Stimulated activated CD4-positive, alpha-beta T cell treated with anti-CD3 and anti-CD28 coated beads, Interleukin-12 subunit alpha, Interleukin-12 subunit beta, amount 100 ng/mL, for 48 hours (primary cell): ENCODE results near the gene SCFD2.
A peak's percentile ranks its signal among the peaks of the same experiment; 100 is the strongest.
"Not testable (repeated sequence)": the region's sequence is repeated elsewhere in the genome, so short reads cannot be mapped to it uniquely, and the experiment has no call there.

Experiments used
- DNase-seq, 3 donors: peaks; one replicate each; pipeline ENCODE4 v3.0.0-alpha.2; 2020; ENCODE audit warnings: low read depth in 2 of 3, low spot score in 1 of 3

SCFD2 gene

GRCh38 chr4:53365486-53366300, at the start of gene SCFD2:
TSS of gene SCFD2 (minus strand) at chr4:53366061.
- peak; percentile 95 to 98 (median 95) for DNase-seq

GRCh38 chr4:53409479-53409878, 43.6 kb upstream of the SCFD2 start:
- not testable (repeated sequence) for DNase-seq

- no peak for DNase-seq
These were observed 14.4 kb upstream of the SCFD2 start for GRCh38 chr4:53380221-53380620.

DNA sequence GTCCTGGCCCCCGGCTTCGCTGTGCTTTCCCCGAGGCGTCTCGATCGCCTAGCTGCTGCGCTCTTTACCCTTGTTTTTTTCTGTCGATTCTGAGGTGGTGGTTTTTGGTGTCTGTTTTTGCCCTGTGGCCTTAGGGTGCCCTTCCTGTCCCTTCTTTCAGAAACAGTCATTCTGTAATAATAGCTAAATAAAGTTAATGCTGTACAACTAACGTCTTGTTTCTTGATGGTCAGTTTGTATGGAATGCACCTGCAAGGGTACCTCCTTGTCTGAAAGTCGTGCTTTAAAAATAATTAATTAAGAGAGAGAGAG, 12.3 kb upstream of the SCFD2 start:
- DNase-seq, result no peak

DNA sequence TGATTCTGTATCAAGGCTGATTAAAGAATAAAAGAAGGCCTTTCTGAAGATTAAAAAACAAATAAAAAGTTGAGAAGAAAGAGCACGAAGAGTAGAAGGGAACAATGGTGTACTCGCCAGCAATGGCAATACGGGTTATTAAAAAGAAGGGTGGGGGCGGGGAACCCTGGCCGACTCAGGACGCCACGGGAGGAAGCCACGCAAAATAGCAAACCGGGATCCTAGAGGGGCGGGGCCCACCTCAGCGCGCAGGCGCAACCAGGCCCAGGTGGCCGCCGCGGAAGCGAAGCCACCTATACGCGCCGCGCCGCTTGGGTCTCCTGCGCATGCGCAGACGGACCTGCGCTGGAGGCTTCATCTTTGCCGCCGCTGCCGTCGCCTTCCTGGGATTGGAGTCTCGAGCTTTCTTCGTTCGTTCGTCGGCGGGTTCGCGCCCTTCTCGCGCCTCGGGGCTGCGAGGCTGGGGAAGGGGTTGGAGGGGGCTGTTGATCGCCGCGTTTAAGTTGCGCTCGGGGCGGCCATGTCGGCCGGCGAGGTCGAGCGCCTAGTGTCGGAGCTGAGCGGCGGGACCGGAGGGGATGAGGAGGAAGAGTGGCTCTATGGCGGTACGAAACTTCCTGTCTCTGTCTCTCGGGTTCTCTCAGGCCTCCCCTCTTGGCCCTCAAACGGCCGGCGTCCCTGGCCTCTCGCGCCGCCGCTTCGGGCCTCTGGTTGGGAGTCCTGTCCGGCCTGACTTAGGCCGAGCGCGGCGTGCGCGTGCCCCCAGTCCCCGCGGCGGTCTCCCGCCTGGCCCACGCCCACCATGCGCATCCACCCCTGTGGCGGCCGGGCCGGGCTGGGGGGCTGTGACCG, 11.7 kb upstream of the SCFD2 start, which contains the start of gene FIP1L1:
Gene FIP1L1, plus strand, starts transcription at position 323 of the 852 bp plus-strand sequence. Its CDS starts 198 bp downstream, at position 521.
- peak; percentile 91 to 95 (median 93) for DNase-seq

DNA sequence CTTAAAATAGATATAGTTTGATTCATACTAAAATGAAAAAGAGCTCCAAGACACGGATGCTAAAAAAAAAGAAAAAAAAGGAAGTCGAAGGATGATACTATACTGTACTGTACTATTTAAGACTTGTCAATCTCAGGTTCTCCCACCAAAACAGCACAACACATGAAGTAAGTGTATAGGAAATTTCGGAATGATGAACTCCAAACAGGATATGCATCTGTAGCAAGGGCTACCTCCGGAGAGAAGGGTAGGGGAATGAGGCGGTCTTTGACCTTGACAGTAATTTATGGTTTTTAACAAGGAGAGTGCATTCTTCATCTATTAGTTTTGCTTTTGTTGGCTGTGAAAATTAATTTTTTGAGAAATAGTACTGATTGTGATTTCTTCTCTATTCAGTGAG, 11.0 kb upstream of the SCFD2 start:
- DNase-seq, result no peak

DNA sequence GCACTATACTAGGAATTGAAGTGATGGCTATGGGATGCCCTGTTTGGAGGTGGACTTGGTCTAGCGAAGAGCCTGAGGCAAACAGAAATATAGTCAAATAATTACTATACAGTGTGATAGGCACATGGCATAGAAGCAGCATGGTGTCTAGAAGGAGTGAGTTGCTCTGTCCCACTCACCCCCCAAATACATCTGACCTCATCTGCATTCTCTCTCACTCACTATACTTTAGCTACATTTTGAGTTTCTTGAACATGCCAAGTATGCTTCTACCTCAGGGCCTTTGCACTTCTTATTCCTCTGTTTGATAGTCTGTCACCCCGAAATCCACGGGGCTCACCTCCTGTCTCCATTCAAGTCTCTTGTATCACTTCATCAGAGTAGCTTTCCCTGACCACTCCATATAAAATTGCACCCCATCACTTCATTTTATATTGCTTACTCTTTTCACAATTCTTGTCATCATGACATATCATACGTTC, 9.0 kb upstream of the SCFD2 start:
- no peak for DNase-seq

- no peak for DNase-seq
These were observed 6.1 kb upstream of the SCFD2 start for GRCh38 chr4:53371843-53372521.

GRCh38 chr4:53371049-53371448, 5.2 kb upstream of the SCFD2 start:
- no peak for DNase-seq

DNA sequence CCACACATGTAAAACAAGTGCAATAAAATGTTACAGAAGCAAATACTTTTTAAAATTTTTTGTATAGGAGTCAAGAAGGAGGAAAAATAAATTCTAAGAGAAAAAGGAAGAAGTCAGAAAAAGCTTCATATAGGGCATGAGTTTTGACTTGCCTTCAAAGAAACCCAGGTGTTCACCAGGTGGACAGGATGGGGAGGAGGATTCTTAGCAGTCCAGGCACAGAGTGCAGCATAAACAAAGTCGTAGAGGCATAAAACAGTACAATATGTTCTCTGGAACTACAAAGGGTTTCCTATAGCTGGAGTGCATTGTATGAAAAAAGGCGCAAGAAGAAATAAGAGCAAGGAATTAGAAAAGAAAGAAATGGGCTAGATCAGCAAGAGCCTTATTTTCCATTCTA, 1.9 kb upstream of the SCFD2 start:
- DNase-seq, result no peak

GRCh38 chr4:53366301-53366716, 448 bp upstream of the SCFD2 start:
- DNase-seq, result no peak

DNA sequence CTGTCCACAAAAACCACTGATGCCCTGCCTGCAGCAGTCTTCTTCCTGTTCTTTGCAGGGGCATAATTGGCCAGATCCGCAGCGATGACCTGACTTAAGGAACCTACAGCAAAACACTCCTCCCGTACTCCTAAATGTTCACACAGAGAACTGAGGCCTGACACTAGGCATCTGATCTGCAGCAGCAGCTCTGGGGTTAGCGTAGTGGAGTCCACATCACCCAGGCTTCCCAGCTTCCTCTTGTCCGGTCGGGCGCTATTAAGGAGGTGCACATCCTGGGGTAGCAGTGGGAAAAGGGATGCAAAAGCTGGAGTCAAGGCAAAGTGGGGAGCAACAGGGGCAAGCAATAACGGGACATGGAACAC, 758 bp downstream of the SCFD2 start:
- no peak for DNase-seq

- DNase-seq, result no peak
These were observed 1.2 kb downstream of the SCFD2 start for GRCh38 chr4:53364624-53365023.

GRCh38 chr4:53362093-53362492, 3.8 kb downstream of the SCFD2 start:
- DNase-seq, result no peak

DNA sequence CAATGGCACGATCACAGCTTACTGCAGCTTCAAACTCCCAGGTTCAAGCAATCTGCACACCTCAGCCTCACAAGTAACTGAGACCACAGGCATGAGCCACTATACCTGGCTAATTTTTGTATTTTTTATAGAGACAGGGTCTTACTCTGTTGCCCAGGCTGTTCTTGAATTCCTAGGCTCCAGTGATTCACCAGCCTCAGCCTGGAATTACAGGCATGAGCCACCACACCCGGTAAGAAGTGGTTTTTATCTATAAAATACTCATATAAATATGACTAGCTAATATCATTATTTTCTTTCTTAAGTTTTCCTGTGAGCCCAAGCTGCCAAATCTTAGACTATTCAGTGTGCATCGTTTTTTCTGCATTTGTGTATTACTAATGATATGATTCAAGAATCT, 4.4 kb downstream of the SCFD2 start:
- DNase-seq, result no peak

- no peak for DNase-seq
These were observed 9.8 kb downstream of the SCFD2 start for GRCh38 chr4:53355930-53356521.

GRCh38 chr4:53354012-53354722, 11.7 kb downstream of the SCFD2 start:
- DNase-seq, result no peak

GRCh38 chr4:53349091-53349491, 16.8 kb downstream of the SCFD2 start:
- DNase-seq, result no peak

DNA sequence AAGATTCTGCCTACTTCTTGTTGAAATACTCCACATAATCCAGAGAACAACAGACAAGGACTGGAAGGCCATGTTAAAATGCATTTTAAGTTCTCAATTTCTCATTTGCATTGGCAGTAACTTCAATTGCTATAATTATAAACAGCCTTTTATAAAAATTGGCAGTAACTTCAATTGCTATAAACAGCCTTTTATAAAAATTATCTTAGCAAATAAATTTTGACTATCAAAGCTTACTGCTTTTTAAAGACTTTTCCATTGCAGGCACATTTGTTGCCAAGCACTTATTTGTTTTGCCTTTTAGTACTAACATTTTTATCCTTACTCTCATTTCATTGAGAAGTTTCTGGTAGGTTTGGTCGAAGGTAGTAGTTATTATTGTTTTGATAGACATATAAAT, 17.8 kb downstream of the SCFD2 start:
- no peak for DNase-seq
